GM21360 (cell line): Measurements from ENCODE around the gene LCE2C.

Experiments used
- ATAC-seq: cut with Tn5 transposase; IDR thresholded peaks from one replicate; pipeline ENCODE4 v1.9.1; 2021; ENCODE audit warnings: mild to moderate bottlenecking, moderate library complexity; ENCODE audit not compliant: unreplicated experiment

The LCE2C gene

GRCh38 chr1:152718238-152718637, 43.2 kb downstream of the LCE2C start:
- ATAC-seq: no peak

GRCh38 chr1:152725261-152725660, 50.2 kb downstream of the LCE2C start:
- no peak for ATAC-seq
